GM12801 (cell line): ENCODE results near the gene PLEKHG1.

Experiments used
- CTCF ChIP-seq: IDR thresholded peaks from one replicate; pipeline ENCODE4 v1.5.1; 2011; ENCODE audit warnings: control low read depth; ENCODE audit not compliant: insufficient read length; ENCODE audit errors: extremely low read depth

The PLEKHG1 gene

GRCh38 chr6:150607329-150607650, 7.6 kb downstream of the PLEKHG1 start:
- no peak for TF ChIP-seq CTCF

GRCh38 chr6:150610584-150610983, 10.9 kb downstream of the PLEKHG1 start:
- no peak for TF ChIP-seq CTCF

- TF ChIP-seq CTCF: no peak
These were observed 13.6 kb downstream of the PLEKHG1 start for GRCh38 chr6:150613269-150613668.

GRCh38 chr6:150615967-150616366, 16.3 kb downstream of the PLEKHG1 start:
- no peak for TF ChIP-seq CTCF

- TF ChIP-seq CTCF: no peak
These were observed 16.9 kb downstream of the PLEKHG1 start for GRCh38 chr6:150616586-150616985.

GRCh38 chr6:150617062-150617461, 17.4 kb downstream of the PLEKHG1 start:
- TF ChIP-seq CTCF: no peak

- no peak for TF ChIP-seq CTCF
These were observed 18.1 kb downstream of the PLEKHG1 start for GRCh38 chr6:150617496-150618460.
